HG03045 (cell line): ENCODE data around the gene ARL14EP.
A peak's percentile ranks its signal among the peaks of the same experiment; 100 is the strongest.

Source experiments
- ATAC-seq: cut with Tn5 transposase; IDR thresholded peaks from one replicate; pipeline ENCODE4 v1.9.1; 2021; ENCODE audit warnings: mild to moderate bottlenecking, moderate library complexity; ENCODE audit not compliant: unreplicated experiment

Gene ARL14EP

GRCh38 chr11:30326114-30326778, 3.3 kb downstream of the ARL14EP start:
- no peak for ATAC-seq

GRCh38 chr11:30326906-30327305, 4.0 kb downstream of the ARL14EP start:
- no peak for ATAC-seq

GRCh38 chr11:30328681-30329080, 5.8 kb downstream of the ARL14EP start:
- no peak for ATAC-seq

GRCh38 chr11:30329150-30329940, 6.4 kb downstream of the ARL14EP start:
- no peak for ATAC-seq

- ATAC-seq: no peak
Measured at GRCh38 chr11:30333405-30333804, 10.5 kb downstream of the ARL14EP start.

- ATAC-seq: peak; percentile 97
Measured at GRCh38 chr11:30342736-30343166, 19.8 kb downstream of the ARL14EP start.

GRCh38 chr11:30344085-30344484, 21.2 kb downstream of the ARL14EP start:
- ATAC-seq: no peak

- no peak for ATAC-seq
Measured at GRCh38 chr11:30345644-30346043, 22.7 kb downstream of the ARL14EP start.

GRCh38 chr11:30346068-30346688, 23.3 kb downstream of the ARL14EP start:
- no peak for ATAC-seq

- ATAC-seq: no peak
Measured at GRCh38 chr11:30348035-30348434, 25.1 kb downstream of the ARL14EP start.

- ATAC-seq: no peak
Measured at GRCh38 chr11:30349885-30350284, 27.0 kb downstream of the ARL14EP start.

GRCh38 chr11:30350384-30350783, 27.5 kb downstream of the ARL14EP start:
- no peak for ATAC-seq

- no peak for ATAC-seq
Measured at GRCh38 chr11:30351061-30351460, 28.2 kb downstream of the ARL14EP start.

GRCh38 chr11:30356391-30356790, 33.5 kb downstream of the ARL14EP start:
- ATAC-seq: no peak

GRCh38 chr11:30357872-30358271, 35.0 kb downstream of the ARL14EP start:
- no peak for ATAC-seq

GRCh38 chr11:30358536-30358935, 35.6 kb downstream of the ARL14EP start:
- no peak for ATAC-seq

GRCh38 chr11:30360741-30361140, 37.8 kb downstream of the ARL14EP start:
- no peak for ATAC-seq

- ATAC-seq: no peak
Measured at GRCh38 chr11:30364139-30364836, 41.4 kb downstream of the ARL14EP start.

GRCh38 chr11:30364837-30365482, 42.1 kb downstream of the ARL14EP start:
- no peak for ATAC-seq

GRCh38 chr11:30365793-30366517, 43.1 kb downstream of the ARL14EP start:
- ATAC-seq: no peak
